Measurements from ENCODE around the gene RHOH. TPM values are rescaled to one million over a fixed set of nuclear protein-coding genes. Genes with fewer than 3 reads are reported as not detected.

The RHOH gene
- total and polyA plus RNA-seq, 10 donors, result 51.4 to 112 (median 74.3) TPM

DNA sequence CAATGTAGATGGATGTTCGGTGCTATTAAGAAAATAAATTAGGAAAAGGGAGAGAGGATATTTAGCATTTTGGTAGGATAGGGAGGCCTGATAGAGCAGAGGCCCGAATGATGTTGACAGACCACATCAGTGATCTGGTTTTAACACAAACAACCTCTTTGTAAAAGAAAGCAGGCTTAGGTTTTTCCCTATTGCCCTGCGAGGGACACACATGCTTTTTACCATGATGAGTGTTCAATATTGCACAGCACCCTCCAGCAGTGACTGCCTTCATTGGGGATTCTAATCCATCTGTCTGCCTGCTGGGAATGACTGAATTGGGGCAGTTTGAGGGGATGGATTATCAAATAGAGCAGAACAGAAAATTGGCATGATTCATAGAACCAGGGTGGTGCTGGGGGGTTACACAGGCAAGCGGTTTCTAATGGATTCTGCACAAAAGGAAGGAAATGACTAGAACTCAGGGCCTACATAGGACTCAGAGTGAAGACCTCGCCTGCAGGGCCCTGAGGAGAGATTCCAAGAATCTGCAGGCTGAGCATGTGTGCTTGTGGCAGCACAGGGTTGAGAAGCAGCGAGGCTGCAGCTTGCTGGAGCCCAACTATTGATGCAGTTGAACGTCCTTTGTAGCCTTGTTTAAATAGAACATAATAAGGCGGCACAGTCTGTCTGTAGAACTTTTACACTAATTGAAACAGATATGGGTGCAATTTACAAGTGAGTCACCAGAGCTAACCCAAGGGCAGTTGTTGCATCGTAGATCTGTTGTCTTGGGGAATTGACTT lies 58.0 kb downstream of the RHOH start:
- TF ChIP-seq POLR2A (IDR thresholded peaks at IDR 0.05) (no peak), POLR2AphosphoS5 (IDR thresholded peaks at IDR 0.05) (no peak)
- TF ChIP-seq, protein P1, sequence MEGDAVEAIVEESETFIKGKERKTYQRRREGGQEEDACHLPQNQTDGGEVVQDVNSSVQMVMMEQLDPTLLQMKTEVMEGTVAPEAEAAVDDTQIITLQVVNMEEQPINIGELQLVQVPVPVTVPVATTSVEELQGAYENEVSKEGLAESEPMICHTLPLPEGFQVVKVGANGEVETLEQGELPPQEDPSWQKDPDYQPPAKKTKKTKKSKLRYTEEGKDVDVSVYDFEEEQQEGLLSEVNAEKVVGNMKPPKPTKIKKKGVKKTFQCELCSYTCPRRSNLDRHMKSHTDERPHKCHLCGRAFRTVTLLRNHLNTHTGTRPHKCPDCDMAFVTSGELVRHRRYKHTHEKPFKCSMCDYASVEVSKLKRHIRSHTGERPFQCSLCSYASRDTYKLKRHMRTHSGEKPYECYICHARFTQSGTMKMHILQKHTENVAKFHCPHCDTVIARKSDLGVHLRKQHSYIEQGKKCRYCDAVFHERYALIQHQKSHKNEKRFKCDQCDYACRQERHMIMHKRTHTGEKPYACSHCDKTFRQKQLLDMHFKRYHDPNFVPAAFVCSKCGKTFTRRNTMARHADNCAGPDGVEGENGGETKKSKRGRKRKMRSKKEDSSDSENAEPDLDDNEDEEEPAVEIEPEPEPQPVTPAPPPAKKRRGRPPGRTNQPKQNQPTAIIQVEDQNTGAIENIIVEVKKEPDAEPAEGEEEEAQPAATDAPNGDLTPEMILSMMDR (IDR thresholded peaks at IDR 0.05 in 8 of 11, conservative IDR thresholded peaks at IDR 0.05 in 3 of 11), result no peak
- no peak for DNase-seq
- no peak overlapping the region for H3K4me3 ChIP-seq
- intact Hi-C loops (cut with DNase I; ENCODE audit: low total_unique reads), result no loop called here
- H3K9me3 ChIP-seq, result no peaks in the 10 kb centered on the region
- H3K27ac ChIP-seq, result peak overlapping the region in 4 of 8 donors; percentile 21 to 40 (median 32)
- WGBS, 5 donors, result 59 to 71% (median 66%) methylated on average over 8 to 9 of the region's 9 CpGs
- H3K36me3 ChIP-seq, result no peaks in the 10 kb centered on the region
- peaks cover 0 to 26% (median 4%) of the 10 kb centered on the region in 6 donors for H3K4me1 ChIP-seq
- H3K27me3 ChIP-seq (replicated peaks in 1 of 7), result no peaks in the 10 kb centered on the region

DNA sequence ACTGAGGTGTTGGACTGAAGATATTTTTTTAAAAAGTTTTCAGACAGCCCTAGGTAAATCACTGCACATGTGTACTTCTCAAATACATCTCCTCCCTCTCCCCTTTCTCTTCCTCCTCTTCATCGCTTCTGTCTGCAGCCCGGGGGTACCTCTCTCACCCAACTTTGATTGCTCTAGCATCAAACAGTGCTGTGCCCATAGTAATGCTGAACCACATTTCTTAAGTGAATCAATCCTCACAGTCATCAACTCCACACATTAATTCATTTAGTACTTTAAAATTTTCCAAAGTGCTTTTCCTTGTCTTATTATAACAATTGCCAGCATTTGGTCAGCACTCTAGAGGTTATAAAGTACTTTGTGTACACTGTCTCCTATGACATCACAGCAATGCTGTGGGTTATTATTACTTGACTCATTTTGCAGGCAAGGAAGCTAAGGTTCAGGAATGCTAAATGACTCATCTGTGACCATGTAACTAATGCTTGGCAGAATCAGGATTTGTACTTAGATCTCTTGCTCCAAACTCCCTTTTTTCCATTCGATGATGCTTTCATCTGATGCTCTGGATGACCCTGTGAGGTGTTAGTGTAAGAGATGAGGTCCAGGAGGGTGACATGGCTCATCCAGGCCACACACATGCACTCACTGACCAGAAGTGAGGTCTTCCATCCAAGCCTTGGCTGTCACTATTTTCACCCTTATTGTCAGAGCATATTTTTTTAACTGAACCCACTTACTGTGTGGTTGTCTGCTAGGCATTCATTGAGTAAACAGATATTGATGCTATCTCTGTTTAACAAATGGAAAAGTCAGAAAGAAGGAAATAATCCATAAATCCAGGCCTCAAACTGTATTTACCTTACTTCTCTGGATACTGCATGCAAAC lies 58.8 kb downstream of the RHOH start:
- H3K27ac ChIP-seq, result peak overlapping the region in 2 of 8 donors; percentile 26 to 27
- intact Hi-C loops (cut with DNase I; ENCODE audit: low total_unique reads), result no loop called here
- WGBS, 5 donors, result 76 to 87% (median 79%) methylated on average over 3 of the region's 3 CpGs
- H3K36me3 ChIP-seq, result no peaks in the 10 kb centered on the region
- H3K27me3 ChIP-seq (replicated peaks in 1 of 7), result no peaks in the 10 kb centered on the region
- DNase-seq, result no peak
- H3K4me3 ChIP-seq, result no peak overlapping the region
- H3K9me3 ChIP-seq, result no peaks in the 10 kb centered on the region
- TF ChIP-seq, protein P1 (IDR thresholded peaks at IDR 0.05 in 8 of 11, conservative IDR thresholded peaks at IDR 0.05 in 3 of 11), result no peak
- no peak for TF ChIP-seq POLR2A (IDR thresholded peaks at IDR 0.05)
- TF ChIP-seq POLR2AphosphoS5 (IDR thresholded peaks at IDR 0.05), result no peak
- peaks cover 0 to 26% (median 4%) of the 10 kb centered on the region in 6 donors for H3K4me1 ChIP-seq

DNA sequence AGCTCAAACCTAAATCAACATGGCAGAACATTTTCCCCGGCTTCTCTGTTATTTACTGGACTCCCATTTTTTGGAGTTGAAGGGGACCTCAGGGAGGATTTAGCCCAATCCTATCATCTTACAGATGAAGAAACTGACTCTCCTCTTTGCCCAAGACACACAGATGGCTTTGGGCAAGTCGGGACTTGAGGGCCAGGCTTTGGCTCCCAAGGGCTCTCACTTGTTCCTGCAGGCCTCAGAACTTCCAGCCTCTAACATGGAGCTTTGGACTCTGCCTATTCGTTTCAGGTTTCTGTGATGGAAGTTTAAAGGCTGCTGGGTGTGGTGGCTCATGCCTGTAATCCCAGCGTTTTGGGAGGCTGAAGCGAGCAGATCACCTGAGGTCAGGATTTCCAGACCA lies 59.5 kb downstream of the RHOH start:
- TF ChIP-seq, protein P1 (IDR thresholded peaks at IDR 0.05 in 8 of 11, conservative IDR thresholded peaks at IDR 0.05 in 3 of 11), result no peak
- no peak for TF ChIP-seq POLR2A (IDR thresholded peaks at IDR 0.05)
- no peak for TF ChIP-seq POLR2AphosphoS5 (IDR thresholded peaks at IDR 0.05)
- no peaks in the 10 kb centered on the region for H3K27me3 ChIP-seq (replicated peaks in 1 of 7)
- intact Hi-C loops (cut with DNase I; ENCODE audit: low total_unique reads), result no loop called here
- no peak overlapping the region for H3K4me3 ChIP-seq
- WGBS, 5 donors, result 90 to 99% (median 95%) methylated on average over 5 of the region's 5 CpGs
- DNase-seq, result no peak
- no peak overlapping the region for H3K27ac ChIP-seq
- H3K36me3 ChIP-seq, result no peaks in the 10 kb centered on the region
- peaks cover 0 to 26% (median 4%) of the 10 kb centered on the region in 6 donors for H3K4me1 ChIP-seq
- no peaks in the 10 kb centered on the region for H3K9me3 ChIP-seq

DNA sequence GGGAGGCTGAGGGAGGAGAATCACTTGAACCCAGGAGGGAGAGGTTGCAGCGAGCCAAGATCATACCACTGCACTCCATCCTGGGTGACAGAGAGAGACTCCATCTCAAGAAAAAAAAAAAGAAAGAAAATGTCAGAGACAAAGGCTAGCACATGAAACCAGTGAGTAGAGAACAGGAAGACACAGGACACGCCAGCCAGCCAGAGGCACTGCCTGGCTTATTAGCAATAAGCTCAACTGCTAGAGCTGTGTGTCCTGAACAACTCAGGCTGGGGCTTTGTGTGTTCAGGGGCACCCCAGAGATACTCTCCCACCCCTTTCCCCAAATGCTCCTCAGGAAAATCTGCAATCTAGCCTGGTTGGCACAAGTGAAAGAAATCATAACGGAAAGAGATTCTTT lies 60.0 kb downstream of the RHOH start:
- H3K36me3 ChIP-seq, result no peaks in the 10 kb centered on the region
- intact Hi-C loops (cut with DNase I; ENCODE audit: low total_unique reads), result no loop called here
- no peak overlapping the region for H3K27ac ChIP-seq
- TF ChIP-seq, protein P1 (IDR thresholded peaks at IDR 0.05 in 8 of 11, conservative IDR thresholded peaks at IDR 0.05 in 3 of 11), result no peak
- TF ChIP-seq POLR2A (IDR thresholded peaks at IDR 0.05) (no peak), POLR2AphosphoS5 (IDR thresholded peaks at IDR 0.05) (no peak)
- no peak overlapping the region for H3K4me3 ChIP-seq
- peaks cover 0 to 30% (median 4%) of the 10 kb centered on the region in 6 donors for H3K4me1 ChIP-seq
- DNase-seq, result no peak
- H3K27me3 ChIP-seq (replicated peaks in 1 of 7), result no peaks in the 10 kb centered on the region
- H3K9me3 ChIP-seq, result no peaks in the 10 kb centered on the region
- WGBS, 5 donors, result 82 to 91% (median 85%) methylated on average over 3 of the region's 3 CpGs

All from spleen (tissue), 11 donors.